Measurements from ENCODE around the gene LRRC45.

DNA sequence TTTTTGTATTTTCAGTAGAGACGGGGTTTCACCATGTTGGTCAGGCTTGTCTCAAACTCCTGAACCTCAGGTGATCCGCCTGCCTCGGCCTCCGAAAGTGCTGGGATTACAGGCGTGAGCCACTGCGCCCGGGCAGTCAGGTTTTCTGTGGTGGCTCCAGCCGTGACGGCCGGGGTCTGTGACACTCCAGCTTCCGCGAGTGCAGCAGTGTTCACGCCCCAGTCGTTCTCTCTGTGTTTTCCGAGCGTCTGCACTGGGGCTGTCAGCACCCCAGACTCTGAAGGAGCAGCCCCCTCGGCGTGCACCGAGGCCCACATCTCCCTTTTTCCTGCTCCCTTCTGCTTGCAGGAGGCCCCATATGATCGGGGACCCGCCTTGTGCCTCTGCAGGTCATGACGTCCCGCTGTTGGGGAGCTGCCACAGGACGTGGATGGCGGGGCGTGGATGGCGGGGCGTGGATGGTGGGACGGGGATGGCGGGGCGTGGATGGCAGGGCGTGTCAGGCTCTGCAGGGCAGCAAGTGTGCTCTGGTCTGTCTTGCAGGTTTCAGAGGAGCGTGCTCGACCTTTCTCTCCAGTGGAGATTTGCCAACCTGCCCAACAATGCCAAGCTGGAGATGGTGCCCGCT is 40.0 kb upstream of the LRRC45 start:
- TF ChIP-seq SIN3A (IDR thresholded peaks at IDR 0.05; ENCODE audit: borderline replicate concordance, insufficient read depth, low read length) (no peak), POLR2AphosphoS5 (IDR thresholded peaks at IDR 0.05; ENCODE audit: low read depth, low read length) (no peak), TAF1 (IDR thresholded peaks at IDR 0.05; ENCODE audit: borderline replicate concordance, insufficient read depth, low read length) (no peak)
- TF ChIP-seq, protein P1, sequence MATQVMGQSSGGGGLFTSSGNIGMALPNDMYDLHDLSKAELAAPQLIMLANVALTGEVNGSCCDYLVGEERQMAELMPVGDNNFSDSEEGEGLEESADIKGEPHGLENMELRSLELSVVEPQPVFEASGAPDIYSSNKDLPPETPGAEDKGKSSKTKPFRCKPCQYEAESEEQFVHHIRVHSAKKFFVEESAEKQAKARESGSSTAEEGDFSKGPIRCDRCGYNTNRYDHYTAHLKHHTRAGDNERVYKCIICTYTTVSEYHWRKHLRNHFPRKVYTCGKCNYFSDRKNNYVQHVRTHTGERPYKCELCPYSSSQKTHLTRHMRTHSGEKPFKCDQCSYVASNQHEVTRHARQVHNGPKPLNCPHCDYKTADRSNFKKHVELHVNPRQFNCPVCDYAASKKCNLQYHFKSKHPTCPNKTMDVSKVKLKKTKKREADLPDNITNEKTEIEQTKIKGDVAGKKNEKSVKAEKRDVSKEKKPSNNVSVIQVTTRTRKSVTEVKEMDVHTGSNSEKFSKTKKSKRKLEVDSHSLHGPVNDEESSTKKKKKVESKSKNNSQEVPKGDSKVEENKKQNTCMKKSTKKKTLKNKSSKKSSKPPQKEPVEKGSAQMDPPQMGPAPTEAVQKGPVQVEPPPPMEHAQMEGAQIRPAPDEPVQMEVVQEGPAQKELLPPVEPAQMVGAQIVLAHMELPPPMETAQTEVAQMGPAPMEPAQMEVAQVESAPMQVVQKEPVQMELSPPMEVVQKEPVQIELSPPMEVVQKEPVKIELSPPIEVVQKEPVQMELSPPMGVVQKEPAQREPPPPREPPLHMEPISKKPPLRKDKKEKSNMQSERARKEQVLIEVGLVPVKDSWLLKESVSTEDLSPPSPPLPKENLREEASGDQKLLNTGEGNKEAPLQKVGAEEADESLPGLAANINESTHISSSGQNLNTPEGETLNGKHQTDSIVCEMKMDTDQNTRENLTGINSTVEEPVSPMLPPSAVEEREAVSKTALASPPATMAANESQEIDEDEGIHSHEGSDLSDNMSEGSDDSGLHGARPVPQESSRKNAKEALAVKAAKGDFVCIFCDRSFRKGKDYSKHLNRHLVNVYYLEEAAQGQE (IDR thresholded peaks at IDR 0.05; ENCODE audit: insufficient read depth in 1 of 2, low read depth in 2 of 2, low read length in 2 of 2) = no peak
